A673 (cell line): ENCODE data around the gene DLK1.

Experiments
- EZH2 ChIP-seq: fragments of 200-600 bp; sonication (generic); IDR thresholded peaks from 2 replicates; pipeline ENCODE4 v1.6.1; 2017; ENCODE audit warnings: borderline replicate concordance, low read depth, mild to moderate bottlenecking, mixed read lengths, antibody characterized with exemption, low read length; ENCODE audit not compliant: poor library complexity, severe bottlenecking
- TF ChIP-seq, protein P1 (sequence below): fragments of 300-800, 200-600 bp; sonication (generic); conservative IDR thresholded peaks from 2 replicates; pipeline ENCODE4 v1.5.1; 2017; ENCODE audit warnings: low read depth, mild to moderate bottlenecking, antibody characterized with exemption, low read length, moderate library complexity, mixed read lengths

DNA sequence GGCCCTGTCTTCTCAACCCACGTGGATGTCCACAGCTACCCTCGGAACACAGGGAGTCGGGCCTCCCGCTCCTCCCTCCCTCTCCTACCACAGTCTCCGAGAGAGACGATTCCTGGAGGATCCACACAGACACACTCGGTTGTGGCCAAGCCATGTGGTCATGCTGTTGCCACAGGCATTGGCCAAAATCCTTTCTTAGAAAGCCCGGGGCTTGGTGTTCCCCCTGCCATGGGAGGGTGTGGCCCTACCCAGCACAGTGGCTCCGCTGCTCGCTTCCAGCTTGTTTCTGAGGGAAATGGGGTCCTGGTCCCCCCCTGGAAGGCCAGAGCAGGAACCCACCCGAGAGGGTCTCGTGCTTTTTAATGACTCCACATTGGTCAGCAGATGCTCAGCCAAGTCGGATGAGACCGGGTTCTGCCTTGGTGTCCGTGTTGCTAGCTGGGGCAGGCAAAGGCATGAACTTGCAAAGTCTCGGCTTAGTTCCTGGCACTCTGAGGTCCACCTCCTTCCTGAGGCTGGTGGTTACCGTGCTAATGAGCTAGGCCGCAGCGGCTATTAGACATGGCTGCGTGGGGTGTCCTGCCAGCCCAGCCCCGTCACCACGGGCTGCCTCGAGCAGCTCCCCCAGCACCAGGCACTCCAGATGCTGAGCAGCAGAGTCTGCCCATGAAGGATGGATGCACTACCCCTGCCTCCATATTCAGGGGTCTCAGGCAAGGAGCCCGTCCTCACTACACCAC, 52.4 kb downstream of the DLK1 start:
- TF ChIP-seq EZH2 = no peak
- TF ChIP-seq, protein P1, sequence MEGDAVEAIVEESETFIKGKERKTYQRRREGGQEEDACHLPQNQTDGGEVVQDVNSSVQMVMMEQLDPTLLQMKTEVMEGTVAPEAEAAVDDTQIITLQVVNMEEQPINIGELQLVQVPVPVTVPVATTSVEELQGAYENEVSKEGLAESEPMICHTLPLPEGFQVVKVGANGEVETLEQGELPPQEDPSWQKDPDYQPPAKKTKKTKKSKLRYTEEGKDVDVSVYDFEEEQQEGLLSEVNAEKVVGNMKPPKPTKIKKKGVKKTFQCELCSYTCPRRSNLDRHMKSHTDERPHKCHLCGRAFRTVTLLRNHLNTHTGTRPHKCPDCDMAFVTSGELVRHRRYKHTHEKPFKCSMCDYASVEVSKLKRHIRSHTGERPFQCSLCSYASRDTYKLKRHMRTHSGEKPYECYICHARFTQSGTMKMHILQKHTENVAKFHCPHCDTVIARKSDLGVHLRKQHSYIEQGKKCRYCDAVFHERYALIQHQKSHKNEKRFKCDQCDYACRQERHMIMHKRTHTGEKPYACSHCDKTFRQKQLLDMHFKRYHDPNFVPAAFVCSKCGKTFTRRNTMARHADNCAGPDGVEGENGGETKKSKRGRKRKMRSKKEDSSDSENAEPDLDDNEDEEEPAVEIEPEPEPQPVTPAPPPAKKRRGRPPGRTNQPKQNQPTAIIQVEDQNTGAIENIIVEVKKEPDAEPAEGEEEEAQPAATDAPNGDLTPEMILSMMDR = no peak
